Dendritic cell treated with granulocyte-macrophage colony-stimulating factor and Interleukin-4, amounts not matched to agents 40 ng/mL and 50 ng/mL, for 4 days (primary cell): ENCODE results near the gene CCDC169.

ENCODE experiments used
- H3K27ac Mint-ChIP-seq: one replicate; pipeline ENCODE4 v1.8.0; 2022; ENCODE audit warnings: mild to moderate bottlenecking, mixed read lengths
- H3K27me3 Mint-ChIP-seq: one replicate; pipeline ENCODE4 v1.8.0; 2022; ENCODE audit warnings: mild to moderate bottlenecking, mixed read lengths
- H3K36me3 Mint-ChIP-seq: one replicate; pipeline ENCODE4 v1.8.0; 2022; ENCODE audit warnings: low read depth, mixed read lengths
- H3K4me1 Mint-ChIP-seq: one replicate; pipeline ENCODE4 v1.8.0; 2022; ENCODE audit warnings: low read depth, mixed read lengths
- H3K4me3 Mint-ChIP-seq: one replicate; pipeline ENCODE4 v1.8.0; 2022; ENCODE audit warnings: mild to moderate bottlenecking, moderate library complexity, mixed read lengths
- H3K9me3 Mint-ChIP-seq: one replicate; pipeline ENCODE4 v1.8.0; 2022; ENCODE audit warnings: mixed read lengths
- intact Hi-C: fragments of 100-400 bp; cut with micrococcal nuclease; formaldehyde crosslinking; loops from one replicate; pipeline ENCODE4 v1.15.0; 2022

The CCDC169 gene

GRCh38 chr13:36244073-36244472 lies 53.5 kb downstream of the CCDC169 start:
- no peaks in the 10 kb centered on the region for H3K4me1 Mint-ChIP-seq
- no peaks in the 10 kb centered on the region for H3K36me3 Mint-ChIP-seq
- no peaks in the 10 kb centered on the region for H3K9me3 Mint-ChIP-seq
- intact Hi-C loops = no loop called here
- H3K4me3 Mint-ChIP-seq = no peak overlapping the region
- H3K27me3 Mint-ChIP-seq = no peaks in the 10 kb centered on the region
- H3K27ac Mint-ChIP-seq = no peak overlapping the region

GRCh38 chr13:36242761-36243160 lies 54.9 kb downstream of the CCDC169 start:
- no peaks in the 10 kb centered on the region for H3K27me3 Mint-ChIP-seq
- intact Hi-C loops = no loop called here
- H3K4me1 Mint-ChIP-seq = no peaks in the 10 kb centered on the region
- H3K9me3 Mint-ChIP-seq = no peaks in the 10 kb centered on the region
- H3K36me3 Mint-ChIP-seq = no peaks in the 10 kb centered on the region
- no peak overlapping the region for H3K4me3 Mint-ChIP-seq
- no peak overlapping the region for H3K27ac Mint-ChIP-seq

GRCh38 chr13:36231236-36231635 lies 66.4 kb downstream of the CCDC169 start:
- Mint-ChIP-seq H3K9me3 (peaks cover 20% of the 10 kb centered on the region), H3K4me1 (no peaks in the 10 kb centered on the region), H3K27ac (no peak overlapping the region), H3K36me3 (no peaks in the 10 kb centered on the region), H3K27me3 (no peaks in the 10 kb centered on the region), H3K4me3 (no peak overlapping the region)
- intact Hi-C loops = no loop called here

GRCh38 chr13:36224730-36225129 lies 72.9 kb downstream of the CCDC169 start:
- H3K27ac Mint-ChIP-seq = no peak overlapping the region
- H3K9me3 Mint-ChIP-seq = peaks cover 30% of the 10 kb centered on the region
- H3K4me3 Mint-ChIP-seq = no peak overlapping the region
- no peaks in the 10 kb centered on the region for H3K4me1 Mint-ChIP-seq
- H3K27me3 Mint-ChIP-seq = no peaks in the 10 kb centered on the region
- no peaks in the 10 kb centered on the region for H3K36me3 Mint-ChIP-seq
- intact Hi-C loops = no loop called here

GRCh38 chr13:36219883-36220282 lies 77.7 kb downstream of the CCDC169 start:
- Mint-ChIP-seq H3K27me3 (no peaks in the 10 kb centered on the region), H3K36me3 (no peaks in the 10 kb centered on the region), H3K4me3 (no peak overlapping the region), H3K4me1 (no peaks in the 10 kb centered on the region), H3K9me3 (peaks cover 32% of the 10 kb centered on the region), H3K27ac (no peak overlapping the region)
- intact Hi-C loops = no loop called here

- Mint-ChIP-seq H3K4me1 (no peaks in the 10 kb centered on the region), H3K27ac (no peak overlapping the region), H3K4me3 (no peak overlapping the region), H3K36me3 (no peaks in the 10 kb centered on the region), H3K27me3 (no peaks in the 10 kb centered on the region), H3K9me3 (peaks cover 23% of the 10 kb centered on the region)
- intact Hi-C loops = no loop called here
These were observed 80.2 kb downstream of the CCDC169 start for GRCh38 chr13:36217456-36217855.

- H3K4me3 Mint-ChIP-seq = no peak within 1 kb of the TSS
- no peaks in the 10 kb centered on the region for H3K27me3 Mint-ChIP-seq
These were observed 83.3 kb downstream of the CCDC169 start, which contains the start of gene SOHLH2 for GRCh38 chr13:36214163-36214921. Gene SOHLH2, minus strand, starts transcription at chr13:36214556. Its CDS starts 30 bp downstream, at chr13:36214526.

GRCh38 chr13:36212789-36213188 lies 84.8 kb downstream of the CCDC169 start:
- no peaks in the 10 kb centered on the region for H3K27me3 Mint-ChIP-seq
- H3K9me3 Mint-ChIP-seq = peaks cover 17% of the 10 kb centered on the region
- intact Hi-C loops = no loop called here
- no peaks in the 10 kb centered on the region for H3K36me3 Mint-ChIP-seq
- no peak overlapping the region for H3K27ac Mint-ChIP-seq
- H3K4me1 Mint-ChIP-seq = no peaks in the 10 kb centered on the region
- H3K4me3 Mint-ChIP-seq = no peak overlapping the region

More at GRCh38 chr13:36214163-36214921, 83.3 kb downstream of the CCDC169 start, which contains the start of gene SOHLH2:
- Mint-ChIP-seq H3K36me3 (no peaks in the 10 kb centered on the region), H3K27ac (no peak within 1 kb of the TSS), H3K9me3 (peaks cover 23% of the 10 kb centered on the region), H3K4me1 (no peaks in the 10 kb centered on the region)
- intact Hi-C loops = no loop called here

GRCh38 chr13:36211567-36211966 lies 86.0 kb downstream of the CCDC169 start:
- Mint-ChIP-seq H3K9me3 (peaks cover 9% of the 10 kb centered on the region), H3K4me3 (no peak overlapping the region), H3K36me3 (no peaks in the 10 kb centered on the region), H3K27me3 (no peaks in the 10 kb centered on the region), H3K4me1 (no peaks in the 10 kb centered on the region), H3K27ac (no peak overlapping the region)
- intact Hi-C loops = no loop called here

GRCh38 chr13:36210738-36211137 lies 86.9 kb downstream of the CCDC169 start:
- H3K4me3 Mint-ChIP-seq = no peak overlapping the region
- intact Hi-C loops = no loop called here

GRCh38 chr13:36207672-36208071 lies 89.9 kb downstream of the CCDC169 start:
- no peaks in the 10 kb centered on the region for H3K4me1 Mint-ChIP-seq
- H3K4me3 Mint-ChIP-seq = no peak overlapping the region
- no peaks in the 10 kb centered on the region for H3K9me3 Mint-ChIP-seq
- no peak overlapping the region for H3K27ac Mint-ChIP-seq
- H3K27me3 Mint-ChIP-seq = no peaks in the 10 kb centered on the region
- intact Hi-C loops = no loop called here
- H3K36me3 Mint-ChIP-seq = no peaks in the 10 kb centered on the region

More at GRCh38 chr13:36210738-36211137, 86.9 kb downstream of the CCDC169 start:
- H3K36me3 Mint-ChIP-seq = no peaks in the 10 kb centered on the region
- no peaks in the 10 kb centered on the region for H3K4me1 Mint-ChIP-seq
- H3K27ac Mint-ChIP-seq = no peak overlapping the region
- H3K9me3 Mint-ChIP-seq = peaks cover 6% of the 10 kb centered on the region
- no peaks in the 10 kb centered on the region for H3K27me3 Mint-ChIP-seq

GRCh38 chr13:36193151-36193855 lies 104.3 kb downstream of the CCDC169 start:
- Mint-ChIP-seq H3K9me3 (no peaks in the 10 kb centered on the region), H3K36me3 (no peaks in the 10 kb centered on the region), H3K27me3 (no peaks in the 10 kb centered on the region), H3K4me1 (no peaks in the 10 kb centered on the region), H3K4me3 (no peak overlapping the region), H3K27ac (no peak overlapping the region)
- intact Hi-C loops = no loop called here

GRCh38 chr13:36192166-36192565 lies 105.4 kb downstream of the CCDC169 start:
- no peak overlapping the region for H3K4me3 Mint-ChIP-seq
- H3K27me3 Mint-ChIP-seq = no peaks in the 10 kb centered on the region
- intact Hi-C loops = no loop called here
- H3K36me3 Mint-ChIP-seq = no peaks in the 10 kb centered on the region
- no peaks in the 10 kb centered on the region for H3K4me1 Mint-ChIP-seq
- H3K27ac Mint-ChIP-seq = no peak overlapping the region
- no peaks in the 10 kb centered on the region for H3K9me3 Mint-ChIP-seq

- Mint-ChIP-seq H3K4me3 (no peak overlapping the region), H3K36me3 (no peaks in the 10 kb centered on the region), H3K27ac (no peak overlapping the region), H3K4me1 (no peaks in the 10 kb centered on the region), H3K27me3 (no peaks in the 10 kb centered on the region), H3K9me3 (no peaks in the 10 kb centered on the region)
- intact Hi-C loops = no loop called here
These were observed 106.8 kb downstream of the CCDC169 start for GRCh38 chr13:36190771-36191170.
